T follicular helper cell (primary cell): ENCODE results near the gene PTGER2.

ENCODE experiments used
- DNase-seq: peaks from one replicate; pipeline ENCODE4 v3.0.0-alpha.2; 2020; ENCODE audit warnings: low read depth
- total RNA-seq, 2 experiments: gene quantifications; one replicate each; lab custom pipeline; 2026; lab: John Stamatoyannopoulos, UW

Gene PTGER2
- 41.4 to 142 reads per million in 2 experiments for total RNA-seq

GRCh38 chr14:52313903-52314594 lies at the start of gene PTGER2:
Gene PTGER2 (plus strand): TSS chr14:52314312. CDS start chr14:52314549, 237 bp downstream.
- peak; percentile 49 for DNase-seq

- no peak for DNase-seq
Observed at GRCh38 chr14:52265253-52265652, 48.9 kb upstream of the PTGER2 start.

- no peak for DNase-seq
Observed at GRCh38 chr14:52266179-52266578, 47.9 kb upstream of the PTGER2 start.

GRCh38 chr14:52266782-52267181 lies 47.3 kb upstream of the PTGER2 start:
- no peak for DNase-seq

- DNase-seq, result peak; percentile 3
Observed at GRCh38 chr14:52267501-52268278, 46.4 kb upstream of the PTGER2 start, which contains the start of gene PTGDR. Gene PTGDR (plus strand): TSS chr14:52267698. CDS start chr14:52267815, 117 bp downstream.

- DNase-seq, result no peak
Observed at GRCh38 chr14:52268279-52269061, 45.6 kb upstream of the PTGER2 start.

- DNase-seq, result no peak
Observed at GRCh38 chr14:52269100-52269499, 45.0 kb upstream of the PTGER2 start.

GRCh38 chr14:52269982-52270381 lies 44.1 kb upstream of the PTGER2 start:
- DNase-seq, result no peak

- DNase-seq, result no peak
Observed at GRCh38 chr14:52271538-52271937, 42.6 kb upstream of the PTGER2 start.

- DNase-seq, result no peak
Observed at GRCh38 chr14:52272375-52272774, 41.7 kb upstream of the PTGER2 start.

GRCh38 chr14:52275372-52275771 lies 38.7 kb upstream of the PTGER2 start:
- no peak for DNase-seq

GRCh38 chr14:52277552-52277951 lies 36.6 kb upstream of the PTGER2 start:
- no peak for DNase-seq

- DNase-seq, result no peak
Observed at GRCh38 chr14:52279408-52279807, 34.7 kb upstream of the PTGER2 start.

GRCh38 chr14:52283099-52283498 lies 31.0 kb upstream of the PTGER2 start:
- DNase-seq, result no peak

GRCh38 chr14:52286661-52287649 lies 27.2 kb upstream of the PTGER2 start:
- DNase-seq, result no peak

- no peak for DNase-seq
Observed at GRCh38 chr14:52296378-52296777, 17.7 kb upstream of the PTGER2 start.

- no peak for DNase-seq
Observed at GRCh38 chr14:52298795-52299194, 15.3 kb upstream of the PTGER2 start.

- DNase-seq, result no peak
Observed at GRCh38 chr14:52299692-52300278, 14.3 kb upstream of the PTGER2 start.

GRCh38 chr14:52303236-52303635 lies 10.9 kb upstream of the PTGER2 start:
- DNase-seq, result no peak

GRCh38 chr14:52304248-52304904 lies 9.7 kb upstream of the PTGER2 start:
- no peak for DNase-seq
